GM12865 (cell line): ENCODE measurements around the gene PATJ.

Experiments used
- DNase-seq: peaks from one replicate; pipeline ENCODE4 v3.0.0; 2010; ENCODE audit warnings: low read depth
- H3K4me3 ChIP-seq: 2 replicates; pipeline ENCODE4 v1.5.1; 2011; ENCODE audit warnings: mild to moderate bottlenecking, low read depth, low read length, control low read depth
- TF ChIP-seq, protein P1 (sequence below): IDR thresholded peaks from 2 replicates; pipeline ENCODE4 v1.5.1; 2011; ENCODE audit warnings: low read length, control low read depth, low read depth, inconsistent platforms; ENCODE audit not compliant: insufficient read depth; ENCODE audit errors: missing control alignments

Gene PATJ

DNA sequence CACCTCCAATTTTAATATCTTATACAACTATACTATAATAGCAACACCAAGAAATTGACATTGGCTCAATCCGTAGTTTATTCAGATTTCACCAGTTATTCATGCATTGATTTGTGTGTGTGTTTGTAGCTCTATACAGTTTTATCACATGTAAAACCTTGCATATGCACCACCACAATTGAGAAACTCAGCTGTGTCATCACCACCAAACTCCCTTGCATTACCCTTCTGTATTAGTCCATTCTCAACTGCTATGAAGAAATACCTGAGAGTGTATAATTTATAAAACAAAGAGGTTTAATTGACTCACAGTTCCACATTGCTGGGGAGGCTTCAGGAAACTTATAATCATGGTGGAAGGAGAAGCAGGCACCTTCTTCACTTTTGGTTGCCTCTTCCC lies 162.1 kb downstream of the PATJ start:
- TF ChIP-seq, protein P1, sequence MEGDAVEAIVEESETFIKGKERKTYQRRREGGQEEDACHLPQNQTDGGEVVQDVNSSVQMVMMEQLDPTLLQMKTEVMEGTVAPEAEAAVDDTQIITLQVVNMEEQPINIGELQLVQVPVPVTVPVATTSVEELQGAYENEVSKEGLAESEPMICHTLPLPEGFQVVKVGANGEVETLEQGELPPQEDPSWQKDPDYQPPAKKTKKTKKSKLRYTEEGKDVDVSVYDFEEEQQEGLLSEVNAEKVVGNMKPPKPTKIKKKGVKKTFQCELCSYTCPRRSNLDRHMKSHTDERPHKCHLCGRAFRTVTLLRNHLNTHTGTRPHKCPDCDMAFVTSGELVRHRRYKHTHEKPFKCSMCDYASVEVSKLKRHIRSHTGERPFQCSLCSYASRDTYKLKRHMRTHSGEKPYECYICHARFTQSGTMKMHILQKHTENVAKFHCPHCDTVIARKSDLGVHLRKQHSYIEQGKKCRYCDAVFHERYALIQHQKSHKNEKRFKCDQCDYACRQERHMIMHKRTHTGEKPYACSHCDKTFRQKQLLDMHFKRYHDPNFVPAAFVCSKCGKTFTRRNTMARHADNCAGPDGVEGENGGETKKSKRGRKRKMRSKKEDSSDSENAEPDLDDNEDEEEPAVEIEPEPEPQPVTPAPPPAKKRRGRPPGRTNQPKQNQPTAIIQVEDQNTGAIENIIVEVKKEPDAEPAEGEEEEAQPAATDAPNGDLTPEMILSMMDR = no peak

DNA sequence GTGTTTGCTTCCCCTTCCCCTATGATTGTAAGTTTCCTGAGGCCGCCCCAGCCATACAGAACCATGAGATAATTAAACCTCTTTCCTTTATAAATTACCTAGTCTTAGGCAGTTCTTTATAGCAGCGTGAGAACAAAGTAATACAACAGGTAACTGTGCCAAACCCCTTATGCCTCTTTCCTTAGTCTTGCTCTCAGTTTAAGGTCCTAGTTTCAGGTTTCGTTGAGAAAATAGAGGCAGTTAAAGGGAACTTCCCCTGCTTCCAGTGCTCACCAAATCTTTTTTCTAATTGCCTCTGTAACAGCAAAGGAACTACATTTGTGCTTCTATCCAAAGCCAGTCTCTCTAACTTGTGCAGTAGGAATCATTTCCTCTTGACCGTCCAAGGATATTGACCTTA lies 164.8 kb downstream of the PATJ start:
- no peak for DNase-seq
- H3K4me3 ChIP-seq = no peak overlapping the region
- TF ChIP-seq, protein P1 = no peak

More for the DNA sequence above, 162.1 kb downstream of the PATJ start:
- no peak overlapping the region for H3K4me3 ChIP-seq
- DNase-seq = no peak

DNA sequence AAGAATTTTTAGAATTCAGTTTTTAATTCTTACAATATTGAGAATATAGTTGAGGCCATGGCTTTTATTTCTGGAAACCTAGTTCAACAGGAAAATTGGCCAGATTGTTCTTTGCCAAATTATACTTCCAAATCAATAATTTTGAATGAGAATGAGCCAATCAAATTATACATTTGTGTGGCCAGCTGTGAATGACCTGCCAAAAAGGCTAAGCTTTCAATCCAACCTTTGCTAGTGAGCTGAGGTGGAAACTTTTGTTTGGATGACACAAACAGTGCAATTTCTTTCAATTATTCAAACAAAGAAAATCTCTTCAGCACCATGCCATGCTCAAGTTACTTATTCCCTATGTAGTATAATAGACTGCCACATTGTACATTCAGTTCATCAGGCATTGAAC lies 167.8 kb downstream of the PATJ start:
- TF ChIP-seq, protein P1 = no peak
- no peak for DNase-seq
- no peak overlapping the region for H3K4me3 ChIP-seq

DNA sequence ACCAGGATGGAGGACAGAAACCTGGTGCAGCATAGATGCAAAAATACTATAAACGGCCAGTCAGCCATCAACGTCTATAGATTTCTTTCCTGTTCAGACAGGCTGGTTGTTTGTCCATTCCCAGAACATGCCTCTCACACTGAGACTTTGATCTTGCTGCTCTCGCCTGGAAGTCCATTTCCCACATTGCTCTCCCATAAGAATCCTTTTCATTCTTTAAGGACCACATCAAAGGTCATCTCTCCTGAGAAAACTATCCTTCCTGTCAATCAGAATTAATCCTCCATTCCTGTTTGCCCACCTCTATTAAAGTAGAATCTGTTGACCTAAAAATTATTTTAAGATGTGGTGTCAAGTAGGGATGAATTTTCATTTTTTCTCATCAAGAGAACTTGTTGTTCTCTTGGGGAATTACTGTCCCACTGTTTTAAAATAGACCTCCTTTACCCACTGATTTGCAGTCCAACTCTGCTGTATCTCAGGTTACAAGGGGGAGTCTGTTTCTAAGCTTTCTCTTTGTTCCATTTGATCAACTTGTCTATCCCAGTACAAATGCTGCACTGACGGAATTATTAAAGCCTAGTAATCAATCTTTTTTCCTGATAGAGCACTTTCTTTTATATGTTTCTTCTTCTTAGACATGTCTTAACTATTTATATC lies 172.7 kb downstream of the PATJ start:
- H3K4me3 ChIP-seq = no peak overlapping the region
- DNase-seq = no peak
- TF ChIP-seq, protein P1 = no peak

DNA sequence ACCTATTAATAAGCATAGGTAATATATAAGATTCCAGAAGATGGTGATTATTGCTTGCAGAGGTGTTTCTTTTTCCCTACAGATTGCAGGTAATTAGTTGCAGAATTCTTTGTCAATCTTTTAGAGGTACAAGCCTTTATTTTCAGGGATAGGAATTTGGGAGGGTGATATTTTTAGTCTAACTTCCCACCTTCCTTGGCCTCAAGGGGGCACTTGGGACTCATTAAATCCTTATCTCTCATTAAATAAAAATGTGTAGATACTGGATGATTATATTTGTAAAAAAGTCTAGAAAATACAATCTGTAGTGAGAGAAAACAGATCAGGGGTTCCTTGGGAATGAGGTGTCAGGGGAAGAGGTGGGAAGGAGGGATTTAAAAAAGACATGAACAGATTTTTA lies 179.2 kb downstream of the PATJ start:
- DNase-seq = no peak
- TF ChIP-seq, protein P1 = no peak
- H3K4me3 ChIP-seq = no peak overlapping the region

DNA sequence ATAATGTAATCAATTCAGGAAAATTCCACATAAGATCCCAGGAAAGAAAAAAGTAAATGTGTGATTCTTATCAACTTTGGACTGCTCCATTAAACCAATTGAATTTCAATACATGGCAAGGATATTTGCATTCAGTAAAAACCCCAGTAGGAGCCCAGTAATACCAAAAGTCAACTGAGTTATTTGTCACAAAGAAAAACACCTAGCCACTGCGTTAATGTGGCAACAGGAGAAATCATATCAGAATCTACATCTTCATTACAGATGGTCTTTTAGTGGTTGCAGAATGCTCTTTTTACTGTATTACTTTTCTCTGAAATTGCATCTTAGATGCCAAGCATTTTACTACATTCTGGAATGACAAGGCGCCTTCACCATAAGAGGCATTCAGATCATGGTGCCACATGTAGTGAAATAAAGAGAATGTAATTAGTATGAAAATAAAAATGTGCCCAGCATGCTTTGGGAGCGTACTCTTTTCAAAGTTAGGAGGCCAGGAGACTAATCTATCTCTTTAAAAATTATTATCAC lies 180.7 kb downstream of the PATJ start:
- TF ChIP-seq, protein P1 = no peak
- no peak overlapping the region for H3K4me3 ChIP-seq
- DNase-seq = no peak

DNA sequence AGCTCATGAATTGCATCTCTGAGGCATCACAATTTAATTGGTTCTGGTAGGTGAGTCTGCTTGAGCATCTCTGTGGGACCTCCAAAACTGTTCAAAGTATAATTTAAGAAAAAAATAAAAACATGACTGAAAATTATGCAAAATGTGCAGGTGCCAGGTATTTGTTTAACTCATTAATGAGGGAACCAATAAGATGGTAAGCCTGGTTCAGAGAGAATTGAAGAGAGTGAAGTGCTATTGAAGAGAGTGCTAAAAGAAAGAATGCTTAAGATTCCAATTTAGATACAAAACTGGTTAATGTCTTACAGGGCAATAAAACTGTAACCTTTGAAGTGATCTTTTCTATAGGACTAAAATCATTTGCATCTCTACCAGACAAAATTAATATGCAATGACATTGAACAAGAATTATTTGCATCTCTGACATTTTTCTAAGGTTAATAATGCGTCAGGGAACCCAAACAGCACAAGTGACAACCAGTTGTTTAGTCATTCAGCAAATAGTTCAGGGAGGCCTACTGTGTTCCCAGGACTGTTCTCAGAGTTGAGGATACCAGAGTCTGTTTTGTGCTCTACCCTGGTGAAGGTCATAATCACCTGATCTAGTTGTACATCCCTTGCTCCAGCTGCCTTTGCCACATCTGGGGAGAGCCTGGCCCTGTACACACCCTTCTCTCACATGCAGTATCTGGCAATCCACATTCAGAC lies 183.5 kb downstream of the PATJ start:
- TF ChIP-seq, protein P1 = no peak
- DNase-seq = no peak
- no peak overlapping the region for H3K4me3 ChIP-seq
